Mammary microvascular endothelial cell (primary cell): Measurements from ENCODE around the gene NRDE2. TPM values are rescaled to one million over a fixed set of nuclear protein-coding genes. Genes with fewer than 3 reads are reported as not detected.

Source experiments
- total RNA-seq: library from RNA; depleted of rRNA; stranded (reverse); fragments of >200 nt; gene quantifications from 2 replicates; pipeline ENCODE4 v1.2.3, GENCODE V29; 2015

NRDE2 gene
- 7.2 and 9.1 TPM in 2 replicates for total RNA-seq

GRCh38 chr14:90331497-90332270 is at the start of gene NRDE2:
TSS of gene NRDE2 (minus strand) at chr14:90331941. CDS start at chr14:90331904, 37 bp downstream.

GRCh38 chr14:90256354-90257131 is 75.2 kb downstream of the NRDE2 start, which contains the start of gene PSMC1:
TSS of gene PSMC1 (plus strand) at chr14:90256553. CDS start at chr14:90256598, 45 bp downstream.

Other genes starting within 250 kb of the NRDE2 start
- gene PSMC1, start 75.4 kb downstream of the NRDE2 start, total RNA-seq = 226 and 235 TPM in 2 replicates
- gene CALM1, start 65.1 kb upstream of the NRDE2 start, total RNA-seq = 638 and 712 TPM in 2 replicates